HG03066 (cell line): ENCODE results near the gene ASPSCR1.
"Not testable (repeated sequence)": the region's sequence is repeated elsewhere in the genome, so short reads cannot be mapped to it uniquely, and the experiment has no call there.

ENCODE experiments used
- ATAC-seq: cut with Tn5 transposase; IDR thresholded peaks from one replicate; pipeline ENCODE4 v1.9.1; 2021; ENCODE audit warnings: low read depth; ENCODE audit not compliant: unreplicated experiment

Gene ASPSCR1

GRCh38 chr17:81940538-81941483, 36.6 kb upstream of the ASPSCR1 start:
- no peak for ATAC-seq

DNA sequence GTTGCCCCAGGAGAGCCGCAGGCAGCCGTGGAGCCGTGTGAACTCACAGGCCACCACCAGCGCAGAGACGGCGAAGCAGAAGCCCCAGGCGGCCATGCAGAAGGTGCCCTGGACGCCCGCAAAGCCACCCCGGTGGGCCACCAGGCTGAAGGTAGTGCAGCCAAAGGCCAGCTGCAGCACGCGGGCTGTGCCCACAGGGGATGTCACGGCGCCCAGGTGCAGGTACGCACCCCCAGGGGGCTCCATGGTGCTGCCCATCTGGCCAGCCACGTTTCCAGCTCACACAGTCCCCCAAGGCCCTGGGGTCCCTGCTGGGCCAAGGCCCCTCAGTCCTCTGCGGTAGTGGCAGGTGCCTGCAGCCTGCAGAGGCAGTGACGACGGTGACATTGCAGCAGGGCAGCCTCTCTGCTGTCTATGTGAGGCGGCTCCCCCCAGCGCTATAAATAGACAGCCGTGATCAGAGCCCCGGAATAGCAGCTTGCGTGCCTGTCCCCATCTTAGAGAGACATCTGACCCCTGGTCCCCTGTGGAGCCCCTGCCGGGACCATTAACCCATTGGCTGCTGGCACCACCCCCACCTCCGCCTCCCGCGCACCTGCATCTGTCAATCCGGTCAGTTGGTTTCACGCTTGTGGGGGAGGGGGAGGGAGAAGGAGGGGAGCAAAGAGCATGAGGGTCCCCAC, 35.8 kb upstream of the ASPSCR1 start:
- ATAC-seq, result no peak

DNA sequence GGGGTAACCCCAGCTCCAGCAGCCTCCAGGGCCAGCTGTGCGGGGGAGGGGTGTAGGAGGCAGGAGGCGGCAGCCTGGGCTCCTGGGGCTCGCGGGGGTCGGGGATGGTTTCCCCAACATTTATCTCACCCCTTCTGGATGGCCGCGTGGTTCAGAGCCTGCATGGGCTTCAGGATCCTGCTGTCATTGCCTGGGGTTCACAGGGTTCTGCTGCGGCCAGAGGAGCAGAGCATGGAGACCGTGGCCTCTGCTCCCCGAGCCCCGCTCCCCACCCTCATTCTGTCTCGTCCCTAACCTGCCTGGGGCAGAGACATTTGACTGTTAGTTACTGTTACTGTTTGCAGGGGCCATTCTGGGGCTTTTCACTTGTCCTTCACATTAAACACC, 35.3 kb upstream of the ASPSCR1 start:
- ATAC-seq, result no peak

- no peak for ATAC-seq
These were observed 32.6 kb upstream of the ASPSCR1 start for GRCh38 chr17:81944858-81945257.

- ATAC-seq, result no peak
These were observed 30.2 kb upstream of the ASPSCR1 start, which contains the start of gene MYADML2 for GRCh38 chr17:81947189-81947588. TSS of gene MYADML2 (minus strand) at chr17:81947233. CDS start at chr17:81941741, 5,492 bp downstream.

- no peak for ATAC-seq
These were observed 28.6 kb upstream of the ASPSCR1 start for GRCh38 chr17:81948635-81949378.

- no peak for ATAC-seq
These were observed 26.9 kb upstream of the ASPSCR1 start for GRCh38 chr17:81950501-81950900.

DNA sequence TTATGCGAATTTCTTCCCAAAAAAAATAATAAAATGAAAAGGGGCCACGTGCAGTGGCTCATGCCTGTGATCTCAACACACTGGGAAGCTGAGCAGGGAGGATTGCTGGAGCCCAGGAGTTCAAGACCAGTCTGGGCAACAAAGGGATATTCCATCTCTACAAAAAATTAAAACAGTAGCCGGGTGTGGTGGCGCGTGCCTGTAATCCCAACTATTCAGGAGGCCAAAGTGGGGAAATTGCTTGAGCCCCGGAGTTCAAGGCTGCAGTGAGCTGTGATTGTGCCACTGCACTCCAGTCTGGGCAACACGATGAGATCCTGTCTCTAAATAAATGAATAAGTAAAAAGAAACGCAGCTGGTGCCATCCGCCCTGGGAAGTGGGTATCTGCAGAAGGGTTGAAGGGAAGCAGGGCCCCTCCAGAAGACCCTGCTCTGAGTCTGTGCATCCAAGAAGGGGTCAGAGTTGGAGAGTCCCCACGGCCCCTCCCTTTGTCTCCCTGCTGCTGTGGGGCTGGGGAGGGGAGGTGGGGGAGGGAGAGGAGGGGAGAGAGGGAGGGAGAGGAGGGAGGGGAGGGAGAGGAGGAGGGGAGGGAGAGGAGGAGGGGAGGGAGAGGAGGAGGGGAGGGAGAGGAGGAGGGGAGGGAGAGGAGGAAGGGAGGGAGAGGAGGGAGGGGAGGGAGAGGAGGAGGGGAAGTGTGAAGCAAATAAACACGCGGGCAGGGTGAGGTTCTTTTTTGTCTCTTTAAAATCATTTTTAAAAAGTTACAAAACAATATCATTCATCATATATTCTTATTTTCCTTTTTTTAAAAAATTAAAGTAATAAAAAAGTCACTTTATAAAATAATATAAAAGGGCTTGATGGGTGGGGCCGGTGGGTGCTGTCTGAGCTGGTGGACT, 25.4 kb upstream of the ASPSCR1 start:
- no peak for ATAC-seq

DNA sequence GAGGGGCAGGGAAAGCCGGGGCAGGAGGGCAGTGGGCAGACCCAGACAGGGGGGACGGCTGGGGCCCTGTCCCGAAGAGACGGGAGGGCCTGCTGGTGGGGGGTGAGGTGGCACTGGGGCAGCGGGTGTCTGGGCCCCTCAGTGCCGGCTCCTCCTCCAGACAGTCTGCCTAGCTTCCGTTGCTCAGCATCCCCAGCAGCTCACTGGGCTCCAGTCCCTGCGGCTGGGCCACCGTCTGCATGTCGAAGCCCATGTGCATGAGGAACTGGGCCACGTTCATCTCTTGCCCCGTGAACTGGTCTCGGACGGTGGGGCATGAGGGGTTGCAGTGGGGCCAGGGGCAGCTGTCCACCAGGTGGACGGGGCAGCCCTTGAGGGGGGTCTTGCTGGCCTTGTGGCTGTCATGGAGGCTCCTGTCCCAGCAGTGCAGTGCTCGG, 24.6 kb upstream of the ASPSCR1 start:
- ATAC-seq, result no peak

GRCh38 chr17:81953443-81953842, 24.0 kb upstream of the ASPSCR1 start:
- ATAC-seq, result not testable (repeated sequence)

DNA sequence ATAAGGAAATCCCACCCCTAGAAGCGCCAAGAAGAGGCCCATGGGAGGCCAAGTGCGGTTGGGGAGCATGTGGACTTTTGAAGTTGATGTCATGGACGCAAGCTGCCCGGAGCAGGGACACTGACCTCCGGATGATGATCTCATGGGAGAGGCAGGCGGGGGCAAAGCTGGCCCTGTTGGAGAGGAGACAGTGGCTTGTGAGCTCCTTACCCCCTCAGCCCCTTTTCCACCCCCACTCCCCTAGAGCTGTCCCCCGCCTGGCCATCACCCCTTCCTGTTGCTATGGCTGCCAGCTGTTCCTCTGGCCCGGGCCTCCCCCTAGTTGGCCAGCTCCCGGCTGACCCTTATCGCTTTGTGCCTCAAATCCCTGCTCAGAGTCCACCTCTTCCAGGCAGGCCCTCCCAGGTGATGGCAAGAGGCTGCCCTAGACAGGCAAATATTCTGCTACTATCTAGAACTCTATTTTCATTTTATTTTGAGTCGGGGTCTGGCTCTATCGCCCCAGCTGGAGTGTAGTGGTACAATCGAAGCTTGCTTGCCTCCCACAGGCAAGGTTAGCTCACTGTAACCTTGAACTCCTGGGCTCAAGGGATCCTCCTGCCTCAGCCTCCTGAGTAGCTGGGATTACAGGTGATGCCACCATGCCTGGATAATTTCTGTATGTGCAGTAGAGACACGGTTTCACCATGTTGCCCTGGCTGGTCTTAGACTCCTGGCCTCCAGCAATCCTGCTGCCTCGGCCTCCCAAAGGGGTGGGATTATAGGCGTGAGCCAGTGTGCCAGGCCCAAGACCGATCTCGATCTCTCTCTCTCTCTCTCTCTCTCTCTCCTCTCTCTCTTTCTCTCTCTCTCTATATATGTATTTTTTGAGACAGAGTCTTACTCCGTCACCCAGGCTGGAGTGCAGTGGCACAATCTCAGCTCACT, 23.0 kb upstream of the ASPSCR1 start:
- ATAC-seq, result no peak

DNA sequence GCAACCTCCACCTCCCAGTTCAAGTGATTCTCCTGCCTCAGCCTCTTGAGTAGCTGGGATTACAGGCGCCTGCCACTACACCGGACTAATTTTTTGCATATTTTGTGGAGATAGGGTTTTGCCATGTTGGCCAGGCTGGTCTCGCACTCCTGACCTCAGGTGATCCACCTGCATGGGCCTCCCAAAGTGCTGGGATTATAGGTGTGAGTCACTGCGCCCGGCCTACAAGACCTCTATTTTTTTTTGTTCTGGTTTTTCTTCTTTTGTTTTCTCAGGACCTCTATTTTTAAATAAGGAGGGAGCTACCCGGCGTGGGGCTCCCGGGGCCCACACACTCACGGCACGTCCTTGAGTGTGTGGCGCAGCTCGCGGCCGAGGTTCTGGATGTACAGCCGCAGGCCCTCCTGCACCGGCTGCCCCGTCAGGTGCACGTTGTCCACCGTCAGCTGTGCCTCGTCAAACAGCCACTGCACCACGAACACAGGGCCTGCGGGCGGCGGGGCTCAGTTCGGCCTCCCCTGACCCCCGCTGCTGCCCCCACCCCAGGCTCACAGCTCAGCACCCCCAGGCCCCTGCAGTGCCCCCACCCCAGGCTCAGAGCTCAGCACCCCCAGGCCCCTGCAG, 22.3 kb upstream of the ASPSCR1 start:
- no peak for ATAC-seq

- ATAC-seq, result no peak
These were observed 21.5 kb upstream of the ASPSCR1 start for GRCh38 chr17:81955756-81956544.

GRCh38 chr17:81956607-81957589, 20.5 kb upstream of the ASPSCR1 start:
- ATAC-seq, result no peak

GRCh38 chr17:81957691-81958432, 19.6 kb upstream of the ASPSCR1 start:
- no peak for ATAC-seq
